HG03066 (cell line): Measurements from ENCODE around the gene TTC9B.
"Not testable (repeated sequence)": the region's sequence is repeated elsewhere in the genome, so short reads cannot be mapped to it uniquely, and the experiment has no call there.

ENCODE experiments used
- ATAC-seq: cut with Tn5 transposase; IDR thresholded peaks from one replicate; pipeline ENCODE4 v1.9.1; 2021; ENCODE audit warnings: low read depth; ENCODE audit not compliant: unreplicated experiment

Gene TTC9B

DNA sequence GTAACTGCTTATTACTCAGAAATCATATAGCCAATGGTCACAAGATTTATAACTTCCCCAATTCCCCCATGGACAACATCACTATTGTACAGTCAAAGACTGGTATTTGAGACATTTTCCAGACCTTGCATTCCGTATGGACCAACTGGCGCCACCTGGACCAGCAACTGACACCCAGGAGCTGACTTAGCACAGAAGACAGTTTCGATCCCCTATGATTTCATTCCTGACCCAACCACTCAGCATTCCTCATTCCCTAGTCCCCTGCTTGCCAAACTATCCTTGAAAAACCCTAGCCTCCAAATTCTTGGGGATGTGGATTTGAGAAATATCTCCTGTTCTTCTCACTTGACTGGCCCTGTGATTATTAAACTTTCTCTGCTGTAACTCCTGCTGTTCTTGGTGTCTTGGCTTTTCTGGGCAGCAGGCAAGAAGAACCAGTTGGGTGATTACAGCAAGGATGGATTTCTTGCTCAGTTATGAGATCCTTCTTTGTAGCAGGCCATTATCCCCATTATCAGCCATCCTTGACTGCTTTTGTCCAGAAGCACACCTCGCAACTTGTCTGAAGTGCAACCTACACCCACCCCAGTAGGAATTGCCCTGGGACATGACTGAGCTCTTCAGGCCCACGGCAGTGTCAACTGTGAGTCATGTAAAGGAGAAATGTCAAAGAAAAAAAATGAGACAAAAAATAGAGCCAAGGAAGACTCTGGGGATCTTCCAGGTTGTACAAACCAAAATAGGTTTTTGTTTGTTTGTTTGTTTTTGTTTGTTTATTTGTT, 40.7 kb downstream of the TTC9B start:
- ATAC-seq: no peak

GRCh38 chr19:40175820-40176219, 42.4 kb downstream of the TTC9B start:
- ATAC-seq: no peak

- no peak for ATAC-seq
Measured at GRCh38 chr19:40174092-40174491, 44.1 kb downstream of the TTC9B start.

- not testable (repeated sequence) for ATAC-seq
Measured at GRCh38 chr19:40171293-40171692, 46.9 kb downstream of the TTC9B start.

GRCh38 chr19:40170303-40170989, 47.7 kb downstream of the TTC9B start:
- ATAC-seq: not testable (repeated sequence)

DNA sequence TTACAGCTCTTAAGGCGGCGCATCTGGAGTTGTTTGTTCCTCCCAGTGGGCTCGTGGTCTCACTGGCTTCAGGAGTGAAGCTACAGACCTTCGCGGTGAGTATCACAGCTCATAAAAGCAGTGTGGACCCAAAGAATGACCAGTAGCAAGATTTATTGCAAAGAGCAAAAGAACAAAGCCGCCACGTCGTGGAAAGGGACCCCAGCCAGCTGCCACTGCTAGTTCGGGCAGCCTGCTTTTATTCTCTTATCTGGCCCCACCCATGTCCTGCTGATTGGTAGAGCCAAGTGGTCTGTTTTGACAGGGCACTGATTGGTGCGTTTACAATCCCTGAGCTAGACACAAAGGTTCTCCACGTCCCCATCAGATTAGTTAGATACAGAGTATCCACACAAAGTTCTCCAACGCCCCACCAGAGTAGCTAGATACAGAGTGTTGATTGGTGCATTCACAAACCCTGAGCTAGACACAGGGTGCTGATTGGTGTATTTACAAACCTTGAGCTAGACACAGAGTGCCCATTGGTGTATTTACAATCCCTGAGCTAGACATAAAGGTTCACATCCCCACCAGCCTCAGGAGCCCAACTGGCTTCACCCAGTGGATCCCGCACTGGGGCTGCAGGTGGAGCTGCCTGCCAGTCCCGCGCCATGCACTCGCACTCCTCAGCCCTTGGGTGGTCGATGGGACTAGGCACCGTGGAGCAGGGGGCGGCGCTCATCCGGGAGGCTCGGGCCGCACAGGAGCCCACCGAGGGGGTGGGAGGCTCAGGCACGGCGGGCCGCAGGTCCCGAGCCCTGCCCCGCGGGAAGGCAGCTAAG, 48.5 kb downstream of the TTC9B start:
- ATAC-seq: not testable (repeated sequence)
